ENCODE results near the gene ACHE. TPM values are rescaled to one million over a fixed set of nuclear protein-coding genes. Genes with fewer than 3 reads are reported as not detected.
"Not testable (repeated sequence)": the region's sequence is repeated elsewhere in the genome, so short reads cannot be mapped to it uniquely, and the experiment has no call there.

The ACHE gene
- total and polyA plus RNA-seq, 8 donors, result 1.6 to 4.5 (median 2.7) TPM

GRCh38 chr7:100933734-100934133 is 38.0 kb upstream of the ACHE start:
- no peak overlapping the region for H3K4me3 ChIP-seq
- no peaks in the 10 kb centered on the region for H3K36me3 ChIP-seq
- H3K27me3 ChIP-seq, result no peaks in the 10 kb centered on the region
- intact Hi-C loops (cut with DNase I), result no loop called here
- no peaks in the 10 kb centered on the region for H3K4me1 ChIP-seq
- H3K27ac ChIP-seq, result no peak overlapping the region
- H3K9me3 ChIP-seq, result peaks cover 0 to 5% of the 10 kb centered on the region in 2 donors
- TF ChIP-seq CTCF (IDR thresholded peaks at IDR 0.05), result no peak
- ATAC-seq (no peak), DNase-seq (no peak)

- Histone ChIP-seq H3K27ac (no peak overlapping the region), H3K36me3 (no peaks in the 10 kb centered on the region), H3K4me1 (no peaks in the 10 kb centered on the region), H3K9me3 (peaks cover 0 to 5% of the 10 kb centered on the region in 2 donors), H3K4me3 (no peak overlapping the region), H3K27me3 (no peaks in the 10 kb centered on the region)
- TF ChIP-seq CTCF (IDR thresholded peaks at IDR 0.05), result no peak
- intact Hi-C loops (cut with DNase I), result no loop called here
- ATAC-seq, result no peak
- no peak for DNase-seq
These were observed 34.1 kb upstream of the ACHE start for GRCh38 chr7:100929808-100930174.

GRCh38 chr7:100923616-100924015 is 27.9 kb upstream of the ACHE start:
- H3K9me3 ChIP-seq; intact Hi-C loops (cut with DNase I); H3K4me1 ChIP-seq; H3K27ac ChIP-seq; DNase-seq; H3K4me3 ChIP-seq; H3K27me3 ChIP-seq; H3K36me3 ChIP-seq; ATAC-seq: not testable (repeated sequence)

GRCh38 chr7:100921039-100921438 is 25.4 kb upstream of the ACHE start:
- H3K4me3 ChIP-seq, result no peak overlapping the region
- H3K9me3 ChIP-seq, result no peaks in the 10 kb centered on the region
- no peaks in the 10 kb centered on the region for H3K4me1 ChIP-seq
- ATAC-seq (no peak), DNase-seq (no peak)
- no peak for TF ChIP-seq CTCF (IDR thresholded peaks at IDR 0.05)
- intact Hi-C loops (cut with DNase I), result no loop called here
- peaks cover 0 to 6% of the 10 kb centered on the region in 2 donors for H3K27me3 ChIP-seq
- H3K27ac ChIP-seq, result no peak overlapping the region
- no peaks in the 10 kb centered on the region for H3K36me3 ChIP-seq

- intact Hi-C loops (cut with DNase I); ATAC-seq; DNase-seq; H3K27me3 ChIP-seq; H3K4me3 ChIP-seq; H3K36me3 ChIP-seq; H3K9me3 ChIP-seq; H3K27ac ChIP-seq; H3K4me1 ChIP-seq: not testable (repeated sequence)
These were observed 24.2 kb upstream of the ACHE start for GRCh38 chr7:100919779-100920437.

- H3K9me3 ChIP-seq; DNase-seq; H3K4me3 ChIP-seq; H3K27me3 ChIP-seq; intact Hi-C loops (cut with DNase I); H3K4me1 ChIP-seq; H3K36me3 ChIP-seq; ATAC-seq; H3K27ac ChIP-seq: not testable (repeated sequence)
These were observed 23.6 kb upstream of the ACHE start for GRCh38 chr7:100919335-100919734.

- Histone ChIP-seq H3K4me3 (no peak overlapping the region), H3K27me3 (peaks cover 0 to 12% of the 10 kb centered on the region in 2 donors), H3K36me3 (no peaks in the 10 kb centered on the region), H3K9me3 (no peaks in the 10 kb centered on the region), H3K4me1 (peaks cover 0 to 3% of the 10 kb centered on the region in 2 donors), H3K27ac (no peak overlapping the region)
- ATAC-seq (peak; percentile 61), DNase-seq (peak in 1 of 4 donors; percentile 44)
- intact Hi-C loops (cut with DNase I), result no loop called here
- TF ChIP-seq CTCF (IDR thresholded peaks at IDR 0.05), result no peak
These were observed 19.3 kb upstream of the ACHE start for GRCh38 chr7:100914879-100915447.
